ENCODE measurements around the gene BICRAL. TPM values are rescaled to one million over a fixed set of nuclear protein-coding genes. Genes with fewer than 3 reads are reported as not detected.

BICRAL gene
- 3.0 TPM in 2 replicates for total RNA-seq (2014; rRNA removed; shearing (Covaris generic))

GRCh38 chr6:42781796-42782688, at the start of gene BICRAL:
Gene BICRAL, plus strand, starts transcription at chr6:42782052. Its CDS starts 39,971 bp downstream, at chr6:42822023.

GRCh38 chr6:42745640-42746462, 36.0 kb upstream of the BICRAL start, which contains the start of gene TBCC:
Gene TBCC, minus strand, starts transcription at chr6:42746103. Its CDS starts 30 bp downstream, at chr6:42746073.

DNA sequence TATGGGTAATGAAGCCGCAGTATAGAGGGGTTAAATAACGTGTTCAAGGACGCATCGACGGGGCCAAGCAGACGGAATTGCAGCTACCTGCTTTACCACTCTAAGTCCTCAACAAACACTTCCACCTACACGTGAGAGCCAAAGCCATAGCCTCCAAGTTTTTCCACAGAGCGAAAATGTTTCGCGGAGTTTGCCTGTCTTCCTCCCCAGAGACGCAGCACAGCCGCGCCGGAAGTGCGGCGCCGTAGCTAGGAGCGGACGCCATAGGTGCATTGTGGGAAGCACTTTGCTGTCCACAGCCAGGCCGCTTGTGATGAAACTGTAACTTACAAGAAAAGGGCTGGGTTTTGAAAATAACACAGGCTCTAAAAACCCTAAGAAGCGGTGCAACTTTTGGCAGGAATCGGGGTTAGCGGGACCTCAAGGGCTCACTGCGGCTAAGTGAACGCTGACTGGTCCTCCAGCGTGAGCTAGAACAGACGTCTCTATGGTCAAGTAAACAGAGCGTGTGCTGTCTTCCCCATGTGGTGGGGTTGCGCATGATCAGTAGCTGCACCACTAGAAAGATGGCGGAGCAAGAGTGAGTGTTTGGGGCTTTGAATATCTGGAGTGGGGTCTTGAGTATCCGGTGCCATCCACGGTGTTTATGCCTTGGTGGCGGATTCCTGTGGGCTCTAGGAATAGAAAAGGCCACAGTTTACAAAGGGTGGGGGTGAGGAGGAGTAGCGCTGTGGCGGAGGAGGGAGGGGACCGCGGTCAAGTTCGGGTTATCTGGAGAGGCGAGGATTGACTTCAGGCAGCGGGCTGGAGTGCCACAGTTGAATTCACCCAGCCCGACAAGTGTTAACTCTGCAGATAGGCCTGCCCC, 97.8 kb downstream of the BICRAL start, which contains the start of gene RPL7L1:
Gene RPL7L1 (plus strand): TSS at position 245 of the 868 bp plus-strand sequence. CDS start 295 bp downstream, at position 540.

GRCh38 chr6:42915732-42916131, 133.9 kb downstream of the BICRAL start, which contains the start of gene PTCRA:
Gene PTCRA, plus strand, starts transcription at chr6:42916053. Its CDS starts 17 bp downstream, at chr6:42916070.

Other genes starting within 250 kb of the BICRAL start
- gene UBR2, start 218.0 kb upstream of the BICRAL start, total RNA-seq (2014; rRNA removed; shearing (Covaris generic)), result 10.6 and 12.4 TPM in 2 replicates
- not detected in 2 replicates for gene PRPH2, start 59.5 kb upstream of the BICRAL start, total RNA-seq (2014; rRNA removed; shearing (Covaris generic))
- 25.5 and 29.7 TPM in 2 replicates for gene TBCC, start 35.9 kb upstream of the BICRAL start, total RNA-seq (2014; rRNA removed; shearing (Covaris generic))
- 75.3 and 93.5 TPM in 2 replicates for gene RPL7L1, start 97.6 kb downstream of the BICRAL start, total RNA-seq (2014; rRNA removed; shearing (Covaris generic))
- gene PTCRA, start 134.0 kb downstream of the BICRAL start, total RNA-seq (2014; rRNA removed; shearing (Covaris generic)), result not detected in 2 replicates
- gene CNPY3, start 147.4 kb downstream of the BICRAL start, total RNA-seq (2014; rRNA removed; shearing (Covaris generic)), result 29.9 and 34.0 TPM in 2 replicates
- 0.57 TPM in 1 of 2 replicates, not detected in the other for gene GNMT, start 178.7 kb downstream of the BICRAL start, total RNA-seq (2014; rRNA removed; shearing (Covaris generic))
- gene PEX6, start 197.1 kb downstream of the BICRAL start, total RNA-seq (2014; rRNA removed; shearing (Covaris generic)), result 18.5 and 19.2 TPM in 2 replicates
- gene PPP2R5D, start 202.5 kb downstream of the BICRAL start, total RNA-seq (2014; rRNA removed; shearing (Covaris generic)), result 31.0 and 34.3 TPM in 2 replicates
- gene MEA1, start 231.9 kb downstream of the BICRAL start, total RNA-seq (2014; rRNA removed; shearing (Covaris generic)), result 91.7 and 103 TPM in 2 replicates
- 63.1 and 65.0 TPM in 2 replicates for gene KLHDC3, start 232.2 kb downstream of the BICRAL start, total RNA-seq (2014; rRNA removed; shearing (Covaris generic))
- gene RRP36, start 239.6 kb downstream of the BICRAL start, total RNA-seq (2014; rRNA removed; shearing (Covaris generic)), result 87.4 and 101 TPM in 2 replicates